SK-N-SH (cell line): ENCODE data around the gene PRKAA2. TPM values are rescaled to one million over a fixed set of nuclear protein-coding genes. Genes with fewer than 3 reads are reported as not detected.
A peak's percentile ranks its signal among the peaks of the same experiment; 100 is the strongest.

Experiments used
- CTCF ChIA-PET: fragments of 300-600, 350-600 bp; formaldehyde crosslinking; extraction: SDS; loops from one replicate; lab custom pipeline; 2021; lab: Yijun Ruan, JAX
- POLR2A ChIA-PET: fragments of 350-600 bp; sonication (Branson Sonifier 250); formaldehyde crosslinking; extraction: SDS; loops from one replicate; lab custom pipeline; 2020; ENCODE audit warnings: antibody characterized with exemption, inconsistent platforms; lab: Yijun Ruan, JAX
- DNase-seq: peaks from one replicate; pipeline ENCODE4 v3.0.0; 2012
- H2AFZ ChIP-seq: fragments of 200-600 bp; sonication (generic); 2 replicates; pipeline ENCODE4 v1.8.1; 2016; ENCODE audit warnings: antibody characterized with exemption, mild to moderate bottlenecking, low read depth
- H3F3A ChIP-seq: fragments of 200-600 bp; sonication (generic); replicated peaks from 2 replicates; pipeline ENCODE3; 2016; ENCODE audit warnings: antibody characterized with exemption, mild to moderate bottlenecking; ENCODE audit not compliant: insufficient read depth
- H3K27ac ChIP-seq, 2 experiments: fragments of 200-500 bp in 1 of 2; fragments of 200-600 bp in 1 of 2; sonication (Bioruptor generic) in 1 of 2; sonication (generic), shearing (Covaris generic) in 1 of 2; 2 replicates each; pipeline versions ENCODE4 v1.5.1 to v1.6.1; 2014 to 2016; ENCODE audit warnings: low read depth in 2 of 2, inconsistent platforms in 1 of 2, low read length in 1 of 2, mild to moderate bottlenecking in 1 of 2, mixed read lengths in 1 of 2
- H3K27me3 ChIP-seq: fragments of 200-600 bp; sonication (generic), shearing (Covaris generic); 2 replicates; pipeline ENCODE4 v1.6.1; 2016; ENCODE audit warnings: mixed run types; ENCODE audit not compliant: insufficient read depth
- H3K36me3 ChIP-seq, 2 experiments: fragments of 200-500 bp in 1 of 2; fragments of 200-600 bp in 1 of 2; sonication (Bioruptor generic) in 1 of 2; sonication (generic) in 1 of 2; replicated peaks in 1 of 2; 2 replicates each; pipeline versions ENCODE3 to v1.5.1; 2014 to 2016; ENCODE audit warnings: low read length in 1 of 2, mild to moderate bottlenecking in 1 of 2; ENCODE audit not compliant: insufficient read depth in 2 of 2, control insufficient read depth in 1 of 2
- H3K4me1 ChIP-seq, 2 experiments: fragments of 200-500 bp in 1 of 2; fragments of 200-600 bp in 1 of 2; sonication (Bioruptor generic) in 1 of 2; sonication (generic), shearing (Covaris generic) in 1 of 2; 2 replicates each; pipeline versions ENCODE4 v1.5.1 to v1.6.1; 2014 to 2016; ENCODE audit warnings: low read depth in 1 of 2, low read length in 1 of 2, mixed run types in 1 of 2; ENCODE audit not compliant: insufficient read depth in 2 of 2, control insufficient read depth in 1 of 2
- H3K4me2 ChIP-seq: fragments of 200-600 bp; sonication (generic), shearing (Covaris generic); 2 replicates; pipeline ENCODE4 v1.6.1; 2017; ENCODE audit warnings: mixed run types
- H3K4me3 ChIP-seq, 2 experiments: fragments of 200-500 bp in 1 of 2; fragments of 200-600 bp in 1 of 2; sonication (Bioruptor generic) in 1 of 2; sonication (generic), shearing (Covaris generic) in 1 of 2; 2 replicates each; pipeline versions ENCODE4 v1.5.1 to v1.8.1; 2014 to 2016; ENCODE audit warnings: low read depth in 2 of 2, inconsistent platforms in 1 of 2, low read length in 1 of 2, mild to moderate bottlenecking in 1 of 2, mixed read lengths in 1 of 2, moderate library complexity in 1 of 2
- H3K79me2 ChIP-seq: fragments of 200-600 bp; sonication (generic); 2 replicates; pipeline ENCODE4 v1.8.1; 2017; ENCODE audit warnings: mild to moderate bottlenecking; ENCODE audit not compliant: insufficient read depth
- H3K9ac ChIP-seq: fragments of 200-600 bp; sonication (generic); 2 replicates; pipeline ENCODE4 v1.6.1; 2017; ENCODE audit warnings: mixed run types
- H3K9me2 ChIP-seq: fragments of 200-600 bp; sonication (generic); 2 replicates; pipeline ENCODE4 v1.6.1; 2017; ENCODE audit warnings: mixed run types
- H3K9me3 ChIP-seq: fragments of 200-600 bp; sonication (generic); 2 replicates; pipeline ENCODE4 v1.6.1; 2017; ENCODE audit warnings: mixed run types, mild to moderate bottlenecking, moderate library complexity
- H4K20me1 ChIP-seq: fragments of 200-600 bp; sonication (generic); 2 replicates; pipeline ENCODE4 v1.6.1; 2017; ENCODE audit warnings: mild to moderate bottlenecking, mixed run types; ENCODE audit not compliant: insufficient read depth
- EZH2phosphoT487 ChIP-seq: fragments of 200-600 bp; sonication (generic); IDR thresholded peaks from 2 replicates; pipeline ENCODE4 v1.6.1; 2017; ENCODE audit warnings: low read depth, mixed run types, mild to moderate bottlenecking, antibody characterized with exemption, moderate library complexity, borderline replicate concordance
- GABPA ChIP-seq: IDR thresholded peaks from 2 replicates; pipeline ENCODE4 v1.4.0; 2012; ENCODE audit warnings: low read depth, mild to moderate bottlenecking
- GATA2 ChIP-seq: sonication (generic); formaldehyde crosslinking; IDR thresholded peaks from 2 replicates; pipeline ENCODE4 v1.5.0; 2020; ENCODE audit warnings: mild to moderate bottlenecking, missing genetic modification reagents
- NFIC ChIP-seq: IDR thresholded peaks from 2 replicates; pipeline ENCODE4 v1.4.0; 2012; ENCODE audit warnings: borderline replicate concordance
- NRF1 ChIP-seq: IDR thresholded peaks from 2 replicates; pipeline ENCODE4 v1.6.1; 2012; ENCODE audit warnings: low read depth, mild to moderate bottlenecking, low read length
- POLR2AphosphoS5 ChIP-seq: IDR thresholded peaks from 2 replicates; pipeline ENCODE4 v1.6.1; 2012; ENCODE audit warnings: low read depth, low read length
- RAD21 ChIP-seq: IDR thresholded peaks from 2 replicates; pipeline ENCODE4 v1.6.1; 2012; ENCODE audit warnings: mild to moderate bottlenecking, low read length
- RXRA ChIP-seq: IDR thresholded peaks from 2 replicates; pipeline ENCODE4 v1.4.0; 2012; ENCODE audit warnings: low read depth, mild to moderate bottlenecking, borderline replicate concordance
- SMC3 ChIP-seq: IDR thresholded peaks from 2 replicates; pipeline ENCODE4 v1.6.1; 2012; ENCODE audit warnings: low read depth, low read length, improper control_type of control experiment
- TAF1 ChIP-seq: IDR thresholded peaks from 2 replicates; pipeline ENCODE4 v1.6.1; 2012; ENCODE audit warnings: low read depth, mild to moderate bottlenecking, low read length, moderate library complexity, borderline replicate concordance
- TCF12 ChIP-seq: IDR thresholded peaks from 2 replicates; pipeline ENCODE4 v1.4.0; 2012
- TEAD4 ChIP-seq: IDR thresholded peaks from 2 replicates; pipeline ENCODE4 v1.4.0; 2012; ENCODE audit warnings: mild to moderate bottlenecking, borderline replicate concordance; ENCODE audit not compliant: insufficient read depth
- WGBS: methylation state at CpG from one replicate; pipeline ENCODE4 v1.1.6; 2017; ENCODE audit warnings: low lambda C conversion rate; 5-methylcytosine and 5-hydroxymethylcytosine counted together
- polyA plus RNA-seq, 3 experiments: library from polyadenylated mRNA; depleted of rRNA; stranded (reverse); fragments of >200 nt; gene quantifications; 2 replicates each; pipeline ENCODE4 v1.2.3, GENCODE V29; 2012
- TF ChIP-seq, protein P1 (sequence below): fragments of 150-350 bp; IDR thresholded peaks from 2 replicates; pipeline ENCODE4 v1.6.1; 2016; ENCODE audit warnings: mild to moderate bottlenecking, low read depth, low read length
- TF ChIP-seq, protein P2 (sequence below): IDR thresholded peaks from 2 replicates; pipeline ENCODE4 v1.4.0; 2012; ENCODE audit warnings: low read depth, borderline replicate concordance
- TF ChIP-seq, protein P3 (sequence below): IDR thresholded peaks from 2 replicates; pipeline ENCODE4 v1.4.0; 2012; ENCODE audit warnings: low read depth
- TF ChIP-seq, protein P4 (sequence below): IDR thresholded peaks from 2 replicates; pipeline ENCODE4 v1.4.0; 2012; ENCODE audit warnings: low read depth, borderline replicate concordance
- TF ChIP-seq, protein P5 (sequence below): IDR thresholded peaks from 2 replicates; pipeline ENCODE4; 2012

PRKAA2 gene
- polyA plus RNA-seq, 1 of the 3 experiments (the other 2 are of a cell fraction), result 1.5 TPM

DNA sequence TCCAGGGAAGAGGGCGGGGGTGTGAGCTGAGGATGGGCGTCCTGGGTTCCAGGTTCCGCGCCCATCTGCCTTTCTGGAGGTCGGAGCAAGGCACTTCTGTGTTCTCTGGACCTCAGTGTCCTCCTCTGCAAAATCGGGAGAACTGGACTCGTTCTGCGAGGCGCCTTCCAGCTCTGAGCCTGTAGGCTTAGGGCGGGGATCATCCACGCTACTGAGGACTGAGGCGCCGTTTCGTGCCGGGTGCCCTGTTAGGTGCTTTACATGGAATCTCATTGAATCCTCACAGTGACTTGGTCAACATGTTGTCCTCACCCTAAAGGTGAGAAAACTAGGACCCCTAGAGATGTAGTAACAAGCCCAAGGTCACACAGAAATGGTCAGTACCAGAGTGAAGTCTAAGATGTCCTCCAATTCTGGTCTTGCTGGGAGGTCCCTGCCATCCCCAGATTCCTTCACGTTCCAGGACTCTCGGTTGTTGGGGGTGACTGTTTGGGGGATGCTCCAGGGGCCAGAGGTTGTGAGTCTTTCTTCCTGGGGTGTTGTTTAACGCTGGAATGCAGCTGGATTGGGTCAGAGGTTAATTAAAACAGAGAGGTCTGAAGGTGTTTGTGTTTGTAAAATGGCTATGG is 677 bp downstream of the PRKAA2 start:
- ChIA-PET CTCF (interaction anchor here (1.6 kb wide), 1 partner anchor 61 kb away, joined by 6 read pairs; no protein-coding TSS in a partner anchor), POLR2A (no interaction called here)

More for the DNA sequence above, 677 bp downstream of the PRKAA2 start:
- Histone ChIP-seq H2AFZ (peak overlapping the region; percentile 93), H3K4me1 (peaks cover 0 to 6% of the 10 kb centered on the region in 2 experiments; a peak in 2 of 4 replicates), H3K9me2 (no peaks in the 10 kb centered on the region), H4K20me1 (no peaks in the 10 kb centered on the region), H3K4me2 (peak overlapping the region; percentile 86), H3K36me3 (no peaks in the 10 kb centered on the region), H3K4me3 (peak overlapping the region; percentile 67 to 94), H3F3A (peaks cover 20% of the 10 kb centered on the region), H3K9ac (peak overlapping the region; percentile 60), H3K9me3 (no peaks in the 10 kb centered on the region), H3K79me2 (no peaks in the 10 kb centered on the region), H3K27me3 (no peaks in the 10 kb centered on the region), H3K27ac (peak overlapping the region in 1 of 2 experiments; percentile 67; a peak in 2 of 4 replicates)
- TF ChIP-seq, protein P1, sequence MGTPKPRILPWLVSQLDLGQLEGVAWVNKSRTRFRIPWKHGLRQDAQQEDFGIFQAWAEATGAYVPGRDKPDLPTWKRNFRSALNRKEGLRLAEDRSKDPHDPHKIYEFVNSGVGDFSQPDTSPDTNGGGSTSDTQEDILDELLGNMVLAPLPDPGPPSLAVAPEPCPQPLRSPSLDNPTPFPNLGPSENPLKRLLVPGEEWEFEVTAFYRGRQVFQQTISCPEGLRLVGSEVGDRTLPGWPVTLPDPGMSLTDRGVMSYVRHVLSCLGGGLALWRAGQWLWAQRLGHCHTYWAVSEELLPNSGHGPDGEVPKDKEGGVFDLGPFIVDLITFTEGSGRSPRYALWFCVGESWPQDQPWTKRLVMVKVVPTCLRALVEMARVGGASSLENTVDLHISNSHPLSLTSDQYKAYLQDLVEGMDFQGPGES, result no peak
- TF ChIP-seq, protein P2, sequence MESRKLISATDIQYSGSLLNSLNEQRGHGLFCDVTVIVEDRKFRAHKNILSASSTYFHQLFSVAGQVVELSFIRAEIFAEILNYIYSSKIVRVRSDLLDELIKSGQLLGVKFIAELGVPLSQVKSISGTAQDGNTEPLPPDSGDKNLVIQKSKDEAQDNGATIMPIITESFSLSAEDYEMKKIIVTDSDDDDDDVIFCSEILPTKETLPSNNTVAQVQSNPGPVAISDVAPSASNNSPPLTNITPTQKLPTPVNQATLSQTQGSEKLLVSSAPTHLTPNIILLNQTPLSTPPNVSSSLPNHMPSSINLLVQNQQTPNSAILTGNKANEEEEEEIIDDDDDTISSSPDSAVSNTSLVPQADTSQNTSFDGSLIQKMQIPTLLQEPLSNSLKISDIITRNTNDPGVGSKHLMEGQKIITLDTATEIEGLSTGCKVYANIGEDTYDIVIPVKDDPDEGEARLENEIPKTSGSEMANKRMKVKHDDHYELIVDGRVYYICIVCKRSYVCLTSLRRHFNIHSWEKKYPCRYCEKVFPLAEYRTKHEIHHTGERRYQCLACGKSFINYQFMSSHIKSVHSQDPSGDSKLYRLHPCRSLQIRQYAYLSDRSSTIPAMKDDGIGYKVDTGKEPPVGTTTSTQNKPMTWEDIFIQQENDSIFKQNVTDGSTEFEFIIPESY, result no peak
- TF ChIP-seq, protein P3, sequence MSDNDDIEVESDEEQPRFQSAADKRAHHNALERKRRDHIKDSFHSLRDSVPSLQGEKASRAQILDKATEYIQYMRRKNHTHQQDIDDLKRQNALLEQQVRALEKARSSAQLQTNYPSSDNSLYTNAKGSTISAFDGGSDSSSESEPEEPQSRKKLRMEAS, result no peak
- TF ChIP-seq TCF12, result no peak
- TF ChIP-seq TEAD4, result no peak
- TF ChIP-seq TAF1, result no peak
- TF ChIP-seq SMC3, result no peak
- no peak for TF ChIP-seq NFIC
- no peak for TF ChIP-seq POLR2AphosphoS5
- no peak for TF ChIP-seq RAD21
- TF ChIP-seq EZH2phosphoT487, result no peak
- TF ChIP-seq GABPA, result no peak
- TF ChIP-seq RXRA, result no peak
- no peak for TF ChIP-seq NRF1
- TF ChIP-seq, protein P4, sequence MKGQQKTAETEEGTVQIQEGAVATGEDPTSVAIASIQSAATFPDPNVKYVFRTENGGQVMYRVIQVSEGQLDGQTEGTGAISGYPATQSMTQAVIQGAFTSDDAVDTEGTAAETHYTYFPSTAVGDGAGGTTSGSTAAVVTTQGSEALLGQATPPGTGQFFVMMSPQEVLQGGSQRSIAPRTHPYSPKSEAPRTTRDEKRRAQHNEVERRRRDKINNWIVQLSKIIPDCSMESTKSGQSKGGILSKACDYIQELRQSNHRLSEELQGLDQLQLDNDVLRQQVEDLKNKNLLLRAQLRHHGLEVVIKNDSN, result no peak
- TF ChIP-seq GATA2 (CRISPR knock-in tag), result no peak
- TF ChIP-seq, protein P5, sequence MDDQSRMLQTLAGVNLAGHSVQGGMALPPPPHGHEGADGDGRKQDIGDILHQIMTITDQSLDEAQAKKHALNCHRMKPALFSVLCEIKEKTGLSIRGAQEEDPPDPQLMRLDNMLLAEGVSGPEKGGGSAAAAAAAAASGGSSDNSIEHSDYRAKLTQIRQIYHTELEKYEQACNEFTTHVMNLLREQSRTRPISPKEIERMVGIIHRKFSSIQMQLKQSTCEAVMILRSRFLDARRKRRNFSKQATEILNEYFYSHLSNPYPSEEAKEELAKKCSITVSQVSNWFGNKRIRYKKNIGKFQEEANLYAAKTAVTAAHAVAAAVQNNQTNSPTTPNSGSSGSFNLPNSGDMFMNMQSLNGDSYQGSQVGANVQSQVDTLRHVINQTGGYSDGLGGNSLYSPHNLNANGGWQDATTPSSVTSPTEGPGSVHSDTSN, result no peak
- DNase-seq, result peak; percentile 34
- WGBS, result 26% methylated on average over 5 of the region's 18 CpGs
